GM23338 (cell line): ENCODE data around the gene MAP2K3. TPM values are rescaled to one million over a fixed set of nuclear protein-coding genes. Genes with fewer than 3 reads are reported as not detected.

ENCODE experiments used
- ATAC-seq: fragments of 200-7000 bp; cut with Tn5 transposase; 3 replicates; pipeline ENCODE4 v1.9.1; 2020
- DNase-seq: peaks from one replicate; pipeline ENCODE4 v3.0.0-alpha.2; 2015; ENCODE audit warnings: low spot score
- H2AFZ ChIP-seq: fragments of 200-600 bp; sonication (generic); 2 replicates; pipeline ENCODE4 v1.8.0; 2016; ENCODE audit warnings: antibody characterized with exemption, mild to moderate bottlenecking, moderate library complexity
- H3F3A ChIP-seq: fragments of 200-600 bp; sonication (generic); replicated peaks from 2 replicates; pipeline ENCODE4 v1.8.0; 2017; ENCODE audit warnings: antibody characterized with exemption, mixed run types, low read depth
- H3K27ac ChIP-seq: fragments of 200-600 bp; sonication (generic); 2 replicates; pipeline ENCODE4 v1.6.1; 2016; ENCODE audit warnings: low read depth
- H3K27me3 ChIP-seq: fragments of 200-600 bp; sonication (generic); 2 replicates; pipeline ENCODE4 v1.8.0; 2016; ENCODE audit warnings: mild to moderate bottlenecking, mixed run types, moderate library complexity; ENCODE audit not compliant: insufficient read depth
- H3K36me3 ChIP-seq: fragments of 200-600 bp; sonication (generic); 2 replicates; pipeline ENCODE4 v1.8.0; 2016; ENCODE audit warnings: mild to moderate bottlenecking; ENCODE audit not compliant: insufficient read depth
- H3K4me1 ChIP-seq: fragments of 200-600 bp; sonication (generic); 2 replicates; pipeline ENCODE4 v1.8.0; 2016; ENCODE audit warnings: mild to moderate bottlenecking, moderate library complexity; ENCODE audit not compliant: insufficient read depth
- H3K4me2 ChIP-seq: fragments of 200-600 bp; sonication (generic); 2 replicates; pipeline ENCODE4 v1.7.1; 2017; ENCODE audit warnings: mixed run types
- H3K4me3 ChIP-seq: fragments of 200-600 bp; sonication (generic); 2 replicates; pipeline ENCODE4 v1.6.1; 2016; ENCODE audit warnings: mixed run types
- H3K79me2 ChIP-seq: fragments of 200-600 bp; sonication (generic); replicated peaks from 2 replicates; pipeline ENCODE4 v1.8.0; 2017; ENCODE audit warnings: mild to moderate bottlenecking; ENCODE audit not compliant: insufficient read depth
- H3K9me2 ChIP-seq: fragments of 200-600 bp; sonication (generic); 2 replicates; pipeline ENCODE4 v1.8.0; 2017; ENCODE audit not compliant: insufficient read depth
- H4K20me1 ChIP-seq: fragments of 200-600 bp; sonication (generic); replicated peaks from 2 replicates; pipeline ENCODE4 v1.8.0; 2017; ENCODE audit warnings: mild to moderate bottlenecking; ENCODE audit not compliant: insufficient read depth
- H3K27ac Mint-ChIP-seq: 2 replicates; pipeline ENCODE4 v1.8.0; 2020; ENCODE audit warnings: inconsistent platforms, mild to moderate bottlenecking, moderate library complexity, mixed read lengths
- H3K27me3 Mint-ChIP-seq: 3 replicates; pipeline ENCODE4 v1.8.0; 2022; ENCODE audit warnings: low read depth, mild to moderate bottlenecking, moderate library complexity, mixed read lengths, inconsistent platforms; ENCODE audit not compliant: insufficient read depth, poor library complexity
- H3K36me3 Mint-ChIP-seq: 3 replicates; pipeline ENCODE4 v1.8.0; 2021; ENCODE audit warnings: low read depth, mild to moderate bottlenecking, inconsistent platforms, moderate library complexity, mixed read lengths
- H3K4me1 Mint-ChIP-seq: 3 replicates; pipeline ENCODE4 v1.8.0; 2020; ENCODE audit warnings: mild to moderate bottlenecking, inconsistent platforms, mixed read lengths
- H3K4me3 Mint-ChIP-seq: 3 replicates; pipeline ENCODE4 v1.8.0; 2021; ENCODE audit warnings: moderate library complexity, mild to moderate bottlenecking, inconsistent platforms, mixed read lengths
- H3K9me3 Mint-ChIP-seq: 3 replicates; pipeline ENCODE4 v1.8.0; 2020; ENCODE audit warnings: moderate library complexity, mild to moderate bottlenecking, inconsistent platforms, mixed read lengths
- ETS1 ChIP-seq: IDR thresholded peaks from 2 replicates; pipeline ENCODE4 v1.6.1; 2016; ENCODE audit warnings: antibody characterized with exemption
- EZH2 ChIP-seq: fragments of 200-600 bp; sonication (generic); IDR thresholded peaks from one replicate; pipeline ENCODE4 v1.8.0; 2017; ENCODE audit warnings: antibody characterized with exemption, mild to moderate bottlenecking, low read depth; ENCODE audit not compliant: unreplicated experiment
- NANOG ChIP-seq: IDR thresholded peaks from 2 replicates; pipeline ENCODE4 v1.6.1; 2016; ENCODE audit warnings: antibody characterized with exemption, borderline replicate concordance
- POLR2AphosphoS5 ChIP-seq: IDR thresholded peaks from 2 replicates; pipeline ENCODE4 v1.6.1; 2016; ENCODE audit warnings: antibody characterized with exemption, low read depth
- REST ChIP-seq: IDR thresholded peaks from one replicate; pipeline ENCODE4 v1.6.1; 2018; ENCODE audit warnings: antibody characterized with exemption; ENCODE audit not compliant: unreplicated experiment
- STAT1 ChIP-seq: IDR thresholded peaks from one replicate; pipeline ENCODE4 v1.6.1; 2016; ENCODE audit warnings: antibody characterized with exemption; ENCODE audit not compliant: unreplicated experiment
- ZNF331 ChIP-seq: fragments of 250-450 bp; sonication (Bioruptor Pico); IDR thresholded peaks from 2 replicates; pipeline ENCODE4 v1.5.0; 2020; ENCODE audit warnings: low read depth, mild to moderate bottlenecking, moderate library complexity
- polyA plus RNA-seq: library from polyadenylated mRNA; unstranded; fragments of >200 nt; fragmentation: Nextera tagmentation; extraction: Ambion mirVana; gene quantifications from 2 replicates; pipeline ENCODE4 v1.2.1, GENCODE V29; 2016
- total RNA-seq: library from RNA; depleted of rRNA; stranded (reverse); fragments of >200 nt; shearing (Covaris generic); gene quantifications from 2 replicates; pipeline ENCODE4 v1.2.3, GENCODE V29; 2014

The MAP2K3 gene
- total and polyA plus RNA-seq, 2 experiments from 2014 or later, result 28.5 to 31.7 TPM

- H3K4me2 ChIP-seq, result no peak overlapping the region
- no peak overlapping the region for H3K4me3 Mint-ChIP-seq
- no peak overlapping the region for H3K4me3 ChIP-seq
- no peak overlapping the region for H3K27ac Mint-ChIP-seq
- no peaks in the 10 kb centered on the region for H3F3A ChIP-seq
- no peaks in the 10 kb centered on the region for H3K27me3 ChIP-seq
- no peaks in the 10 kb centered on the region for H4K20me1 ChIP-seq
- no peaks in the 10 kb centered on the region for H3K36me3 Mint-ChIP-seq
- no peak overlapping the region for H3K27ac ChIP-seq
- H3K79me2 ChIP-seq, result no peaks in the 10 kb centered on the region
- TF ChIP-seq NANOG (no peak), ETS1 (no peak), ZNF331 (CRISPR knock-in tag) (no peak), EZH2 (no peak), POLR2AphosphoS5 (no peak), STAT1 (no peak), REST (no peak)
- H2AFZ ChIP-seq, result 0 out of 2 replicates have a peak overlapping the region, but pooled peaks have one; percentile 63
- peaks cover 6% of the 10 kb centered on the region; the same call in 2 of the 3 replicates for H3K4me1 Mint-ChIP-seq
- H3K27me3 Mint-ChIP-seq, result no peaks in the 10 kb centered on the region
- ATAC-seq (no peak), DNase-seq (no peak)
- no peaks in the 10 kb centered on the region for H3K4me1 ChIP-seq
- no peaks in the 10 kb centered on the region for H3K36me3 ChIP-seq
- no peaks in the 10 kb centered on the region; the same call in 2 of the 3 replicates for H3K9me3 Mint-ChIP-seq
- no peaks in the 10 kb centered on the region for H3K9me2 ChIP-seq
Observed at GRCh38 chr17:21263376-21263775, 21.1 kb upstream of the MAP2K3 start.

GRCh38 chr17:21268596-21269188, 15.8 kb upstream of the MAP2K3 start:
- no peaks in the 10 kb centered on the region for H3K9me2 ChIP-seq
- peak overlapping the region; percentile 1; the same call in 1 of the 2 replicates for H2AFZ ChIP-seq
- no peaks in the 10 kb centered on the region for H3F3A ChIP-seq
- H3K27ac ChIP-seq, result no peak overlapping the region
- no peaks in the 10 kb centered on the region for H4K20me1 ChIP-seq
- no peak overlapping the region for H3K27ac Mint-ChIP-seq
- H3K9me3 Mint-ChIP-seq, result no peaks in the 10 kb centered on the region; the same call in 2 of the 3 replicates
- no peaks in the 10 kb centered on the region for H3K4me1 ChIP-seq
- H3K27me3 Mint-ChIP-seq, result peaks cover 5% of the 10 kb centered on the region
- no peaks in the 10 kb centered on the region for H3K36me3 ChIP-seq
- no peak overlapping the region for H3K4me3 ChIP-seq
- no peak overlapping the region for H3K4me2 ChIP-seq
- no peaks in the 10 kb centered on the region for H3K27me3 ChIP-seq
- H3K4me1 Mint-ChIP-seq, result peaks cover 7% of the 10 kb centered on the region; the same call in 2 of the 3 replicates
- no peaks in the 10 kb centered on the region for H3K79me2 ChIP-seq
- TF ChIP-seq EZH2, result no peak
- no peak for TF ChIP-seq REST
- TF ChIP-seq STAT1, result no peak
- no peaks in the 10 kb centered on the region for H3K36me3 Mint-ChIP-seq
- no peak for ATAC-seq
- no peak overlapping the region for H3K4me3 Mint-ChIP-seq
- DNase-seq, result no peak
